ENCODE data around the gene LRRC47. TPM values are rescaled to one million over a fixed set of nuclear protein-coding genes. Genes with fewer than 3 reads are reported as not detected.
"Not testable (repeated sequence)": the region's sequence is repeated elsewhere in the genome, so short reads cannot be mapped to it uniquely, and the experiment has no call there.

The LRRC47 gene
- total and polyA plus RNA-seq, 2 of the 13 experiments (the other 11 are each of a cell fraction or from before 2014, with no cell fraction given): 18.3 to 52.5 TPM

GRCh38 chr1:3750741-3751140 lies 45.6 kb downstream of the LRRC47 start (continued):
- TF ChIP-seq KDM5B (CRISPR knock-in tag; IDR thresholded peaks at IDR 0.05; ENCODE audit: borderline replicate concordance): no peak
- no peak for TF ChIP-seq ZNF34 (CRISPR knock-in tag; IDR thresholded peaks at IDR 0.05; ENCODE audit: borderline replicate concordance)
- TF ChIP-seq MZF1 (CRISPR knock-in tag; IDR thresholded peaks at IDR 0.05; ENCODE audit: borderline replicate concordance): no peak

- DNase-seq (ENCODE audit: low spot score) (no peak), ATAC-seq (no peak), FAIRE-seq (no peak)
- Histone ChIP-seq H3K9me3 (ENCODE audit: low read length) (no peaks in the 10 kb centered on the region), H3K27me3 (ENCODE audit: control insufficient read depth in 1 of 2, insufficient read depth in 2 of 2, low read length in 2 of 2) (peaks cover 7 to 34% of the 10 kb centered on the region in 2 experiments), H3K36me3 (replicated peaks in 1 of 2; ENCODE audit: control insufficient read depth in 1 of 2, insufficient read depth in 2 of 2, low read length in 2 of 2) (no peaks in the 10 kb centered on the region; a peak in 1 of 5 replicates), H2AFZ (ENCODE audit: low read length) (no peak overlapping the region), H3K4me2 (ENCODE audit: low read depth, low read length) (no peak overlapping the region), H3K79me2 (ENCODE audit: insufficient read depth, low read length) (peaks cover 6% of the 10 kb centered on the region), H3K4me1 (ENCODE audit: insufficient read depth, low read length) (peaks cover 30% of the 10 kb centered on the region), H3K9ac (ENCODE audit: insufficient read depth, low read depth, low read length) (no peak overlapping the region), H4K20me1 (ENCODE audit: insufficient read depth, low read length) (no peaks in the 10 kb centered on the region), H3K27ac (ENCODE audit: extremely low read length, insufficient read depth, low read length) (no peak overlapping the region), H3K4me3 (replicated peaks in 1 of 3; ENCODE audit: insufficient read depth in 1 of 3, low read depth in 2 of 3, low read length in 3 of 3) (no peak overlapping the region)
- TF ChIP-seq ZNF616 (CRISPR knock-in tag; IDR thresholded peaks at IDR 0.05; ENCODE audit: low read depth) (no peak), ZNF713 (CRISPR knock-in tag; IDR thresholded peaks at IDR 0.05) (no peak), MIXL1 (CRISPR knock-in tag; IDR thresholded peaks at IDR 0.05) (no peak), RARA (CRISPR knock-in tag; IDR thresholded peaks at IDR 0.05) (no peak), CREBL2 (CRISPR knock-in tag; IDR thresholded peaks at IDR 0.05; ENCODE audit: borderline replicate concordance) (no peak), TIGD3 (CRISPR knock-in tag; IDR thresholded peaks at IDR 0.05; ENCODE audit: borderline replicate concordance) (no peak)
- 11% methylated on average over 5 of the region's 5 CpGs for WGBS (ENCODE audit: low lambda C conversion rate)
- BruUV-seq (replicated peaks): no TSS peak
- in situ Hi-C loops (cut with HindIII; ENCODE audit: extremely low pct_ligation_motif_present, low pct_unique_long_range_greater_than_20kb) (no loop called here), intact Hi-C loops (cut with micrococcal nuclease; ENCODE audit: unreplicated experiment) (no loop called here)
- ChIA-PET POLR2A (no interaction called here), CTCF (ENCODE audit: low intra/inter-chr PET ratio, low total read pairs) (no interaction called here)
Measured at GRCh38 chr1:3749512-3749911, 46.8 kb downstream of the LRRC47 start.

- CTCF ChIA-PET (ENCODE audit: low intra/inter-chr PET ratio, low total read pairs); H3K4me3 ChIP-seq (replicated peaks in 1 of 3; ENCODE audit: insufficient read depth in 1 of 3, low read depth in 2 of 3, low read length in 3 of 3); H3K27ac ChIP-seq (ENCODE audit: extremely low read length, insufficient read depth, low read length); H2AFZ ChIP-seq (ENCODE audit: low read length); H3K79me2 ChIP-seq (ENCODE audit: insufficient read depth, low read length); in situ Hi-C loops (cut with HindIII; ENCODE audit: extremely low pct_ligation_motif_present, low pct_unique_long_range_greater_than_20kb); H3K4me2 ChIP-seq (ENCODE audit: low read depth, low read length); H3K9me3 ChIP-seq (ENCODE audit: low read length); H3K9ac ChIP-seq (ENCODE audit: insufficient read depth, low read depth, low read length); FAIRE-seq; H3K36me3 ChIP-seq (replicated peaks in 1 of 2; ENCODE audit: control insufficient read depth in 1 of 2, insufficient read depth in 2 of 2, low read length in 2 of 2); ATAC-seq; DNase-seq (ENCODE audit: low spot score); H4K20me1 ChIP-seq (ENCODE audit: insufficient read depth, low read length); intact Hi-C loops (cut with micrococcal nuclease; ENCODE audit: unreplicated experiment); BruUV-seq (replicated peaks): not testable (repeated sequence)
- POLR2A ChIA-PET: interaction anchor here (0.6 kb wide), 1 partner anchor 8 kb away, joined by 3 read pairs; no protein-coding TSS in a partner anchor
- peaks cover 31% of the 10 kb centered on the region for H3K4me1 ChIP-seq (ENCODE audit: insufficient read depth, low read length)
- 44% methylated on average over 14 of the region's 15 CpGs for WGBS (ENCODE audit: low lambda C conversion rate)
- peaks cover 6 to 23% of the 10 kb centered on the region in 2 experiments; a peak in 4 of 5 replicates for H3K27me3 ChIP-seq (ENCODE audit: control insufficient read depth in 1 of 2, insufficient read depth in 2 of 2, low read length in 2 of 2)
Measured at GRCh38 chr1:3748316-3748900, 47.9 kb downstream of the LRRC47 start.
